ENCODE results near the gene DOCK1.

The DOCK1 gene

GRCh38 chr10:127441350-127442219, 536.4 kb downstream of the DOCK1 start:
- no peak for DNase-seq

- no peak for DNase-seq
These were observed 536.9 kb downstream of the DOCK1 start for GRCh38 chr10:127442220-127442525.

- DNase-seq = no peak
These were observed 538.9 kb downstream of the DOCK1 start for GRCh38 chr10:127444155-127444554.

- no peak for DNase-seq
These were observed 542.0 kb downstream of the DOCK1 start for GRCh38 chr10:127447197-127447596.

GRCh38 chr10:127449490-127449889, 544.3 kb downstream of the DOCK1 start:
- DNase-seq = no peak

- no peak for DNase-seq
These were observed 545.4 kb downstream of the DOCK1 start for GRCh38 chr10:127450644-127451043.

- DNase-seq = no peak
These were observed 546.4 kb downstream of the DOCK1 start for GRCh38 chr10:127451628-127452027.

GRCh38 chr10:127452568-127452967, 547.3 kb downstream of the DOCK1 start:
- DNase-seq = no peak

GRCh38 chr10:127453706-127454105, 548.5 kb downstream of the DOCK1 start:
- no peak for DNase-seq

GRCh38 chr10:127456122-127456521, 550.9 kb downstream of the DOCK1 start:
- no peak for DNase-seq

- no peak for DNase-seq
These were observed 553.0 kb downstream of the DOCK1 start for GRCh38 chr10:127458016-127458810.

- DNase-seq = no peak
These were observed 553.6 kb downstream of the DOCK1 start for GRCh38 chr10:127458829-127459228.

GRCh38 chr10:127459918-127460317, 554.7 kb downstream of the DOCK1 start:
- no peak for DNase-seq

- no peak for DNase-seq
These were observed 557.5 kb downstream of the DOCK1 start for GRCh38 chr10:127462643-127463295.

GRCh38 chr10:127463548-127463947, 558.3 kb downstream of the DOCK1 start:
- DNase-seq = no peak

- no peak for DNase-seq
These were observed 559.3 kb downstream of the DOCK1 start for GRCh38 chr10:127464561-127464960.

GRCh38 chr10:127467811-127468210, 562.6 kb downstream of the DOCK1 start:
- no peak for DNase-seq

GRCh38 chr10:127468632-127469031, 563.4 kb downstream of the DOCK1 start:
- no peak for DNase-seq

GRCh38 chr10:127470911-127471310, 565.7 kb downstream of the DOCK1 start:
- no peak for DNase-seq

GRCh38 chr10:127472976-127473375, 567.7 kb downstream of the DOCK1 start:
- DNase-seq = no peak

GRCh38 chr10:127474501-127474900, 569.3 kb downstream of the DOCK1 start:
- DNase-seq = no peak

- no peak for DNase-seq
These were observed 580.1 kb downstream of the DOCK1 start for GRCh38 chr10:127485153-127485857.

GRCh38 chr10:127486355-127486754, 581.1 kb downstream of the DOCK1 start:
- DNase-seq = no peak
